Tibial nerve (tissue), 4 donors: ENCODE results near the gene IGFN1. TPM values are rescaled to one million over a fixed set of nuclear protein-coding genes. Genes with fewer than 3 reads are reported as not detected.

Experiments
- DNase-seq, 2 donors: peaks; one replicate each; pipeline ENCODE4 v3.0.0-alpha.2; 2019; ENCODE audit warnings: low spot score in 2 of 2
- H3K27ac ChIP-seq, 4 donors: fragments of 200-600 bp; sonication (generic) in 3 of 4; one replicate each; pipeline ENCODE4 v1.5.1; 2017 to 2019; ENCODE audit warnings: mild to moderate bottlenecking in 1 of 4
- H3K27me3 ChIP-seq, 2 donors: fragments of 200-600 bp; sonication (generic) in 1 of 2; one replicate each; pipeline versions ENCODE4 v1.5.1 to v1.6.0; 2017 to 2019
- H3K36me3 ChIP-seq, 3 donors: fragments of 200-600 bp; sonication (generic); one replicate each; pipeline ENCODE4 v1.5.1; 2018 to 2019
- H3K4me1 ChIP-seq, 4 donors: fragments of 200-600 bp; sonication (generic) in 3 of 4; one replicate each; pipeline ENCODE4 v1.5.1; 2017 to 2019
- H3K4me3 ChIP-seq, 4 donors: fragments of 200-600 bp; sonication (generic) in 3 of 4; one replicate each; pipeline ENCODE4 v1.5.1; 2017 to 2019; ENCODE audit warnings: mild to moderate bottlenecking in 1 of 4, moderate library complexity in 1 of 4
- H3K9me3 ChIP-seq, 4 donors: fragments of 200-600 bp; sonication (generic) in 3 of 4; one replicate each; pipeline ENCODE4 v1.5.1; 2017 to 2019
- CTCF ChIP-seq, 5 experiments: fragments of 200-600 bp in 3 of 5; fragments of 450-650 bp in 2 of 5; sonication (generic) in 3 of 5; IDR thresholded peaks; one replicate each; pipeline ENCODE4 v1.5.1; 2016 to 2019; ENCODE audit warnings: antibody characterized with exemption in 5 of 5, mild to moderate bottlenecking in 3 of 5, moderate library complexity in 2 of 5
- EP300 ChIP-seq, 2 donors: sonication (generic); formaldehyde crosslinking; IDR thresholded peaks; one replicate each; pipeline ENCODE4 v1.6.1; 2017; ENCODE audit warnings: antibody characterized with exemption in 2 of 2, mild to moderate bottlenecking in 1 of 2
- POLR2A ChIP-seq, 2 donors: fragments of 450-650 bp; IDR thresholded peaks; one replicate each; pipeline ENCODE4 v1.6.1; 2017; ENCODE audit warnings: antibody characterized with exemption in 2 of 2, mild to moderate bottlenecking in 2 of 2, moderate library complexity in 2 of 2
- WGBS, 2 donors: methylation state at CpG; one replicate each; pipeline ENCODE4 v1.1.5; 2018; 5-methylcytosine and 5-hydroxymethylcytosine counted together
- total RNA-seq, 4 donors: library from RNA; depleted of rRNA; stranded (reverse); fragments of >200 nt; gene quantifications; one replicate each; pipeline ENCODE4 v1.1.0, GENCODE V29; 2016

IGFN1 gene
- total RNA-seq, 4 donors from 2014 or later, result not detected

- Histone ChIP-seq H3K9me3 (no peaks in the 10 kb centered on the region), H3K36me3 (no peaks in the 10 kb centered on the region), H3K4me1 (no peaks in the 10 kb centered on the region), H3K27ac (no peak overlapping the region), H3K27me3 (peaks cover 0 to 24% of the 10 kb centered on the region in 2 donors), H3K4me3 (no peak overlapping the region)
- DNase-seq, result no peak
- 78 to 84% methylated on average over 6 of the region's 6 CpGs for WGBS, 2 donors
- no peak for TF ChIP-seq EP300 (IDR thresholded peaks at IDR 0.05)
- no peak for TF ChIP-seq CTCF (IDR thresholded peaks at IDR 0.05)
- TF ChIP-seq POLR2A (IDR thresholded peaks at IDR 0.05), result no peak
These were observed 80.2 kb downstream of the IGFN1 start for GRCh38 chr1:201270616-201271390.

GRCh38 chr1:201272799-201273198 lies 82.2 kb downstream of the IGFN1 start:
- Histone ChIP-seq H3K4me1 (no peaks in the 10 kb centered on the region), H3K27me3 (peaks cover 0 to 18% of the 10 kb centered on the region in 2 donors), H3K4me3 (no peak overlapping the region), H3K9me3 (no peaks in the 10 kb centered on the region), H3K36me3 (no peaks in the 10 kb centered on the region), H3K27ac (no peak overlapping the region)
- TF ChIP-seq CTCF (IDR thresholded peaks at IDR 0.05), result no peak
- no peak for TF ChIP-seq EP300 (IDR thresholded peaks at IDR 0.05)
- no peak for TF ChIP-seq POLR2A (IDR thresholded peaks at IDR 0.05)
- 74 to 80% methylated on average over 10 of the region's 10 CpGs for WGBS, 2 donors
- DNase-seq, result no peak

GRCh38 chr1:201274616-201275252 lies 84.1 kb downstream of the IGFN1 start:
- TF ChIP-seq CTCF (IDR thresholded peaks at IDR 0.05) (no peak), EP300 (IDR thresholded peaks at IDR 0.05) (no peak), POLR2A (IDR thresholded peaks at IDR 0.05) (no peak)
- H3K36me3 ChIP-seq, result no peaks in the 10 kb centered on the region
- peaks cover 0 to 5% of the 10 kb centered on the region in 2 donors for H3K27me3 ChIP-seq
- no peaks in the 10 kb centered on the region for H3K9me3 ChIP-seq
- WGBS, 2 donors, result 90 to 94% methylated on average over 7 to 11 of the region's 12 CpGs
- no peak for DNase-seq
- H3K27ac ChIP-seq, result no peak overlapping the region
- H3K4me3 ChIP-seq, result no peak overlapping the region
- no peaks in the 10 kb centered on the region for H3K4me1 ChIP-seq

- Histone ChIP-seq H3K27ac (no peak overlapping the region), H3K36me3 (no peaks in the 10 kb centered on the region), H3K9me3 (no peaks in the 10 kb centered on the region), H3K4me3 (no peak overlapping the region), H3K4me1 (no peaks in the 10 kb centered on the region), H3K27me3 (peaks cover 0 to 3% of the 10 kb centered on the region in 2 donors)
- DNase-seq, result no peak
- TF ChIP-seq EP300 (IDR thresholded peaks at IDR 0.05) (no peak), CTCF (IDR thresholded peaks at IDR 0.05) (no peak), POLR2A (IDR thresholded peaks at IDR 0.05) (no peak)
- 63 to 81% methylated on average over 10 to 11 of the region's 15 CpGs for WGBS, 2 donors
These were observed 84.6 kb downstream of the IGFN1 start for GRCh38 chr1:201275253-201275666.

GRCh38 chr1:201276891-201277290 lies 86.3 kb downstream of the IGFN1 start:
- Histone ChIP-seq H3K4me3 (no peak overlapping the region), H3K27ac (no peak overlapping the region), H3K36me3 (no peaks in the 10 kb centered on the region), H3K27me3 (peaks cover 0 to 7% of the 10 kb centered on the region in 2 donors), H3K4me1 (no peaks in the 10 kb centered on the region), H3K9me3 (no peaks in the 10 kb centered on the region)
- TF ChIP-seq POLR2A (IDR thresholded peaks at IDR 0.05), result no peak
- TF ChIP-seq EP300 (IDR thresholded peaks at IDR 0.05), result no peak
- no peak for TF ChIP-seq CTCF (IDR thresholded peaks at IDR 0.05)
- 78 to 87% methylated on average over 5 to 6 of the region's 6 CpGs for WGBS, 2 donors
- no peak for DNase-seq
